Loucy (cell line): ENCODE measurements around the gene STK40.

Experiments
- CTCF ChIP-seq: fragments of 200-600 bp; sonication (generic); conservative IDR thresholded peaks from 2 replicates; pipeline ENCODE4 v1.5.1; 2014; ENCODE audit warnings: mild to moderate bottlenecking, antibody characterized with exemption, low read length
- EZH2phosphoT487 ChIP-seq: fragments of 200-600 bp; IDR thresholded peaks from 2 replicates; pipeline ENCODE4 v1.6.1; 2018; ENCODE audit warnings: antibody characterized with exemption, mild to moderate bottlenecking, moderate library complexity, borderline replicate concordance

DNA sequence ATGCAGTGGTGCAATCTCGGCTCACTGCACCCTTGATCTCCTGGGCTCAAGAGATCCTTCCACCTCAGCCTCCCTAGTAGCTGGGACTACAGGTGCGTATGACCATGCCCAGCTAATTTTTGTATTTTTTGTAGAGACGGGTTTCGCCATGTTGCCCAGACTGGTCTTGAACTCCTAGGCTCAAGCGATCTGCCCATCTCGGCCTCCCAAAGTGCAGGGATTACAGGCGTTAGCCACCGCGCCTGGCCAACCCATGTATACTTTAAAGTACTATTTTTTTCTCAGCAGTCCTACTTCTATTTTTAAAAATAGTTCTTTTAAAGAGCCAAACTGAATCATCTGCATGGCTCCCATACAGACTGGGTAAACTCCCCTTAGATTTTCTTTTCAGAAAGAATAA is 3.5 kb downstream of the STK40 start:
- TF ChIP-seq CTCF = no peak
- no peak for TF ChIP-seq EZH2phosphoT487
